Peyer's patch (tissue), 4 donors: ENCODE measurements around the gene CADM1.

Experiments used
- CTCF ChIP-seq, 6 experiments: fragments of 450-650 bp in 4 of 6; fragments of 200-600 bp in 2 of 6; sonication (generic) in 1 of 6; IDR thresholded peaks; one replicate each; pipeline ENCODE4 v1.5.1; 2017 to 2019; ENCODE audit warnings: antibody characterized with exemption in 6 of 6, mild to moderate bottlenecking in 3 of 6, moderate library complexity in 1 of 6
- POLR2A ChIP-seq, 2 donors: fragments of 450-650 bp; IDR thresholded peaks; one replicate each; pipeline ENCODE4 v1.5.1; 2017; ENCODE audit warnings: antibody characterized with exemption in 2 of 2, mild to moderate bottlenecking in 2 of 2, moderate library complexity in 2 of 2

- TF ChIP-seq CTCF (IDR thresholded peaks at IDR 0.05) (no peak), POLR2A (IDR thresholded peaks at IDR 0.05) (no peak)
These were observed 59.7 kb downstream of the CADM1 start for GRCh38 chr11:115444542-115444941.
